T-cell (primary cell): ENCODE data around the gene ARMC6. TPM values are rescaled to one million over a fixed set of nuclear protein-coding genes. Genes with fewer than 3 reads are reported as not detected.

Experiments
- ATAC-seq, 4 experiments: fragments of 200-7000 bp in 3 of 4; fragments of 150-1000 bp in 1 of 4; cut with Tn5 transposase; replicated peaks in 1 of 4; 1 replicate in 3 of 4; 2 replicates in 1 of 4; pipeline ENCODE4 v1.10.0; 2021; ENCODE audit warnings: moderate library complexity in 3 of 4, mild to moderate bottlenecking in 2 of 4, moderate number of reproducible peaks in 1 of 4
- CTCF ChIA-PET, 2 donors: fragments of 300-600 bp; sonication (Branson Sonifier 250); formaldehyde crosslinking; loops; one replicate each; lab custom pipeline; 2022; ENCODE audit warnings: antibody characterized with exemption in 2 of 2; lab: Charles Lee
- POLR2A ChIA-PET, 2 donors: fragments of 300-600 bp; sonication (Branson Sonifier 250); formaldehyde crosslinking; loops; one replicate each; lab custom pipeline; 2022; ENCODE audit warnings: antibody characterized with exemption in 2 of 2; lab: Charles Lee
- DNase-seq, 35 experiments: peaks; one replicate each; pipeline versions ENCODE4 v3.0.0 to v3.0.0-alpha.2; 2013 to 2023
- H3K27ac ChIP-seq: one replicate; pipeline ENCODE4 v1.5.1; 2013; ENCODE audit warnings: low read length
- H3K27me3 ChIP-seq, 2 experiments: replicated peaks in 1 of 2; 1 replicate in 1 of 2; 2 replicates in 1 of 2; pipeline versions ENCODE4 v1.6.1 to v1.7.0; 2013; ENCODE audit warnings: low read length in 1 of 2, mixed read lengths in 1 of 2; ENCODE audit not compliant: control insufficient read depth in 2 of 2, insufficient read depth in 2 of 2; ENCODE audit errors: extremely low read depth in 1 of 2
- H3K36me3 ChIP-seq, 2 donors: 1 replicate in 1 of 2; 2 replicates in 1 of 2; pipeline versions ENCODE4 v1.6.1 to v1.7.0; 2013; ENCODE audit warnings: low read length in 1 of 2; ENCODE audit not compliant: control insufficient read depth in 2 of 2, insufficient read depth in 1 of 2; ENCODE audit errors: extremely low read depth in 1 of 2
- H3K4me1 ChIP-seq, 2 experiments: 1 replicate in 1 of 2; 2 replicates in 1 of 2; pipeline versions ENCODE4 v1.6.1 to v1.7.0; 2013; ENCODE audit warnings: low read length in 2 of 2, mixed read lengths in 1 of 2; ENCODE audit not compliant: insufficient read depth in 2 of 2, control insufficient read depth in 1 of 2; ENCODE audit errors: extremely low read depth in 1 of 2
- H3K4me3 ChIP-seq, 2 donors: 1 replicate in 1 of 2; 2 replicates in 1 of 2; pipeline versions ENCODE4 v1.5.1 to v1.7.0; 2013; ENCODE audit warnings: mild to moderate bottlenecking in 2 of 2, low read length in 1 of 2, moderate library complexity in 1 of 2; ENCODE audit not compliant: control insufficient read depth in 1 of 2; ENCODE audit errors: extremely low read depth in 1 of 2
- H3K9me3 ChIP-seq: 2 replicates; pipeline ENCODE4 v1.7.0; 2013
- H3K27ac Mint-ChIP-seq, 2 donors: one replicate each; pipeline ENCODE4 v1.8.0; 2020 to 2021; ENCODE audit warnings: mild to moderate bottlenecking in 2 of 2, mixed read lengths in 2 of 2
- H3K27me3 Mint-ChIP-seq, 2 donors: one replicate each; pipeline ENCODE4 v1.8.0; 2021 to 2022; ENCODE audit warnings: mixed read lengths in 2 of 2
- H3K36me3 Mint-ChIP-seq: one replicate; pipeline ENCODE4 v1.8.0; 2021; ENCODE audit warnings: mixed read lengths
- H3K4me1 Mint-ChIP-seq, 3 donors: one replicate each; pipeline ENCODE4 v1.8.0; 2020 to 2022; ENCODE audit warnings: mixed read lengths in 3 of 3, mild to moderate bottlenecking in 1 of 3
- H3K4me3 Mint-ChIP-seq, 3 donors: one replicate each; pipeline ENCODE4 v1.8.0; 2020 to 2022; ENCODE audit warnings: mild to moderate bottlenecking in 3 of 3, mixed read lengths in 3 of 3, moderate library complexity in 3 of 3
- H3K9me3 Mint-ChIP-seq, 3 donors: one replicate each; pipeline ENCODE4 v1.8.0; 2020 to 2022; ENCODE audit warnings: mixed read lengths in 3 of 3
- whole genome bisulfite sequencing: methylation state at CpG from one replicate; pipeline ENCODE4 v1.1.5; 2013; ENCODE audit warnings: missing lambda C conversion rate; ENCODE audit not compliant: insufficient coverage; 5-methylcytosine and 5-hydroxymethylcytosine counted together
- total RNA-seq, 35 experiments: library from RNA in 6 of 35; stranded (reverse) in 6 of 35; fragments of 120-200 nt in 1 of 35; gene quantifications; one replicate each; pipeline versions ENCODE4 v1.2.1 to v1.2.4 and lab custom pipeline; 2013 to 2026

The ARMC6 gene
- total RNA-seq, 5 donors from 2014 or later (not counting 1 experiment from before 2014, with no cell fraction given): 12.8 to 22.7 (median 18.7) TPM

- no peaks in the 10 kb centered on the region for H3K4me1 ChIP-seq
- Mint-ChIP-seq H3K27me3 (no peaks in the 10 kb centered on the region), H3K4me1 (peaks cover 12 to 20% (median 19%) of the 10 kb centered on the region in 3 donors), H3K9me3 (no peaks in the 10 kb centered on the region), H3K4me3 (no peak overlapping the region), H3K36me3 (peaks cover 17% of the 10 kb centered on the region), H3K27ac (no peak overlapping the region)
- ChIA-PET CTCF (no interaction called here), POLR2A (no interaction called here)
- H3K4me3 ChIP-seq: no peak overlapping the region
- H3K36me3 ChIP-seq: peaks cover 7 to 9% of the 10 kb centered on the region in 2 donors
- H3K9me3 ChIP-seq: no peaks in the 10 kb centered on the region
- 95% methylated on average over 13 of the region's 16 CpGs for WGBS
- H3K27me3 ChIP-seq: no peaks in the 10 kb centered on the region
- ATAC-seq (no peak), DNase-seq (no peak)
- H3K27ac ChIP-seq: no peak overlapping the region
These were observed 48.3 kb downstream of the ARMC6 start for GRCh38 chr19:19081642-19082151.

- Histone ChIP-seq H3K4me3 (no peak overlapping the region), H3K27ac (no peak overlapping the region), H3K9me3 (no peaks in the 10 kb centered on the region), H3K27me3 (no peaks in the 10 kb centered on the region), H3K36me3 (peaks cover 4 to 6% of the 10 kb centered on the region in 2 donors), H3K4me1 (no peaks in the 10 kb centered on the region)
- Mint-ChIP-seq H3K27ac (no peak overlapping the region), H3K9me3 (no peaks in the 10 kb centered on the region), H3K4me3 (no peak overlapping the region), H3K36me3 (peaks cover 18% of the 10 kb centered on the region), H3K4me1 (peaks cover 5 to 19% (median 15%) of the 10 kb centered on the region in 3 donors), H3K27me3 (no peaks in the 10 kb centered on the region)
- CTCF ChIA-PET: no interaction called here
- 92% methylated on average over 10 of the region's 10 CpGs for WGBS
- no peak for DNase-seq
- POLR2A ChIA-PET: no interaction called here
- no peak for ATAC-seq
These were observed 50.2 kb downstream of the ARMC6 start for GRCh38 chr19:19083413-19084178.

GRCh38 chr19:19087676-19088075 lies 54.3 kb downstream of the ARMC6 start:
- H3K4me1 ChIP-seq: no peaks in the 10 kb centered on the region
- no peaks in the 10 kb centered on the region for H3K9me3 ChIP-seq
- H3K36me3 ChIP-seq: peaks cover 4 to 5% of the 10 kb centered on the region in 2 donors
- H3K27ac ChIP-seq: no peak overlapping the region
- no peak for ATAC-seq
- Mint-ChIP-seq H3K9me3 (no peaks in the 10 kb centered on the region), H3K4me1 (peaks cover 1 to 11% (median 2%) of the 10 kb centered on the region in 3 donors), H3K4me3 (no peak overlapping the region), H3K27ac (no peak overlapping the region), H3K36me3 (peaks cover 9% of the 10 kb centered on the region), H3K27me3 (no peaks in the 10 kb centered on the region)
- no peak for DNase-seq
- no peak overlapping the region for H3K4me3 ChIP-seq
- 100% methylated on average over 1 of the region's 2 CpGs for WGBS
- POLR2A ChIA-PET: interaction anchor here in 1 of 2 donors (0.5 kb wide), 1 partner anchor 33 kb away, joined by 3 read pairs; no protein-coding TSS in a partner anchor
- no peaks in the 10 kb centered on the region for H3K27me3 ChIP-seq
- CTCF ChIA-PET: no interaction called here

- no peaks in the 10 kb centered on the region for H3K4me1 ChIP-seq
- Mint-ChIP-seq H3K27ac (no peak overlapping the region), H3K36me3 (peaks cover 14% of the 10 kb centered on the region), H3K4me1 (no peaks in the 10 kb centered on the region), H3K27me3 (no peaks in the 10 kb centered on the region), H3K4me3 (no peak overlapping the region), H3K9me3 (no peaks in the 10 kb centered on the region)
- CTCF ChIA-PET: no interaction called here
- no peaks in the 10 kb centered on the region for H3K27me3 ChIP-seq
- 95% methylated on average over 6 of the region's 7 CpGs for whole genome bisulfite sequencing
- no peak overlapping the region for H3K27ac ChIP-seq
- H3K4me3 ChIP-seq: no peak overlapping the region
- no peak for ATAC-seq
- peaks cover 17 to 29% of the 10 kb centered on the region in 2 donors for H3K36me3 ChIP-seq
- no peak for DNase-seq
- POLR2A ChIA-PET: no interaction called here
- H3K9me3 ChIP-seq: no peaks in the 10 kb centered on the region
These were observed 61.1 kb downstream of the ARMC6 start for GRCh38 chr19:19094513-19094912.

- Mint-ChIP-seq H3K4me3 (no peak overlapping the region), H3K9me3 (no peaks in the 10 kb centered on the region), H3K36me3 (peaks cover 18% of the 10 kb centered on the region), H3K4me1 (no peaks in the 10 kb centered on the region), H3K27me3 (no peaks in the 10 kb centered on the region), H3K27ac (no peak overlapping the region)
- CTCF ChIA-PET: no interaction called here
- 88% methylated on average over 8 of the region's 11 CpGs for WGBS
- no peak overlapping the region for H3K4me3 ChIP-seq
- H3K4me1 ChIP-seq: no peaks in the 10 kb centered on the region
- POLR2A ChIA-PET: no interaction called here
- no peaks in the 10 kb centered on the region for H3K27me3 ChIP-seq
- ATAC-seq: no peak
- H3K36me3 ChIP-seq: peaks cover 17 to 34% of the 10 kb centered on the region in 2 donors
- DNase-seq: no peak
- H3K27ac ChIP-seq: no peak overlapping the region
- H3K9me3 ChIP-seq: no peaks in the 10 kb centered on the region
These were observed 62.3 kb downstream of the ARMC6 start for GRCh38 chr19:19095691-19096090.

GRCh38 chr19:19096641-19097627 lies 63.5 kb downstream of the ARMC6 start:
- Mint-ChIP-seq H3K4me1 (no peaks in the 10 kb centered on the region), H3K27me3 (no peaks in the 10 kb centered on the region), H3K9me3 (no peaks in the 10 kb centered on the region), H3K36me3 (peaks cover 18% of the 10 kb centered on the region), H3K4me3 (no peak overlapping the region), H3K27ac (no peak overlapping the region)
- ATAC-seq (no peak), DNase-seq (no peak)
- ChIA-PET POLR2A (no interaction called here), CTCF (no interaction called here)
- no peaks in the 10 kb centered on the region for H3K4me1 ChIP-seq
- WGBS: 93% methylated on average over 16 of the region's 24 CpGs
- no peak overlapping the region for H3K27ac ChIP-seq
- no peaks in the 10 kb centered on the region for H3K9me3 ChIP-seq
- peaks cover 14 to 43% of the 10 kb centered on the region in 2 donors for H3K36me3 ChIP-seq
- H3K27me3 ChIP-seq: no peaks in the 10 kb centered on the region
- no peak overlapping the region for H3K4me3 ChIP-seq
